Jurkat, Clone E6-1 (cell line): ENCODE data around the gene KLHL24.

Experiments used
- DNase-seq: peaks from one replicate; pipeline ENCODE4 v3.0.0-alpha.2; 2011; ENCODE audit warnings: low read depth, low spot score
- H3K4me3 ChIP-seq: 2 replicates; pipeline ENCODE4 v1.5.1; 2011; ENCODE audit warnings: mild to moderate bottlenecking, low read length, control low read depth, moderate library complexity

KLHL24 gene

GRCh38 chr3:183731611-183732010 lies 96.2 kb downstream of the KLHL24 start:
- DNase-seq, result no peak
- H3K4me3 ChIP-seq, result no peak overlapping the region

- no peak overlapping the region for H3K4me3 ChIP-seq
- DNase-seq, result no peak
Observed at GRCh38 chr3:183733553-183733952, 98.1 kb downstream of the KLHL24 start.
